GM10248 (cell line): Measurements from ENCODE around the gene DCTN3.

Experiments used
- CTCF ChIA-PET: fragments of 300-600 bp; sonication (Branson Sonifier 250); formaldehyde crosslinking; extraction: SDS; loops from one replicate; lab custom pipeline; 2021; ENCODE audit warnings: antibody characterized with exemption; lab: Yijun Ruan, JAX
- POLR2A ChIA-PET: fragments of 350-650 bp; sonication (Branson Sonifier 250); formaldehyde crosslinking; extraction: SDS; loops from one replicate; lab custom pipeline; 2020; ENCODE audit warnings: antibody characterized with exemption; lab: Yijun Ruan, JAX
- DNase-seq: peaks from one replicate; pipeline ENCODE4 v3.0.0; 2012; ENCODE audit errors: extremely low spot score
- TF ChIP-seq, protein P1 (sequence below): IDR thresholded peaks from 2 replicates; pipeline ENCODE4 v1.5.1; 2012; ENCODE audit warnings: mild to moderate bottlenecking, low read depth; ENCODE audit errors: extremely low read depth, missing control alignments, control extremely low read depth

The DCTN3 gene

DNA sequence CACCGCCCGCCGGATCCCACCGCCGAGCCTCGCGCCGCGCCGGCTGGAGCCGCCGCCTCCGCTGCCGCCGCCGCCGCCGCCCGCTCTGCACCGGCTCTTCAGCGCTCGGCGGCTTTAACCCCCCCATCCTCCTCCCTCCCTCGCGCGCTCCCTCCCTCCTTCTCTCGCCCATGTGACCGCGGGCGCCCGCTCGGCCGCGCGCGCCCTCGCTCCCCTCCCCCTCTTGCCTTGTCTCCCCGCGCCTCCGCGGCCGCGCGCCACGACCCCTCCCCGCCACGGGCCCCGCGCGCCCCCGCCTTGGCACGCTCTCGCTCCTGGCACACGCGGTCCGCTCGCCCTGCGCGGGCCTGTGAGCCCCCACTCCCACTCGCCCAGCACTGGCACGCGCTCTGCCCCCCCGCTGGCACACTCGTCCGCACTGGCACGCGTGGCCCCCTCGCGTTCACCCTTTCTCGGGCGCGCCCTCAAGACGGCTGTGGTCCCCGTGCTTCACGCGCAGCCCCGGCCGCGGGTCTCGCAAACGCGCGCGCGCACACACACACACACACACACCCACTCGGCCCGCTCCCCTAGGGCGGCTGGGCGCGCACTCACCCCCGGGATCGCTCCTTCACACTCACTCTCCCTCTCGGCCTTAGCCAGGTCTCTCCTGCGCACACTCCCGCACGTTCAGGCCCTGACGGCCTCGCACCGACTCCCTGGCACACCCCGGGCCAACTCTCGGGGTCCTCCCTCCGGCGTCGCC, 30.5 kb downstream of the DCTN3 start, which contains the start of gene CNTFR:
Gene CNTFR (minus strand): TSS at position 89 of the 745 bp plus-strand sequence. CDS start 20,743 bp downstream, outside the sequence.
- TF ChIP-seq, protein P1, sequence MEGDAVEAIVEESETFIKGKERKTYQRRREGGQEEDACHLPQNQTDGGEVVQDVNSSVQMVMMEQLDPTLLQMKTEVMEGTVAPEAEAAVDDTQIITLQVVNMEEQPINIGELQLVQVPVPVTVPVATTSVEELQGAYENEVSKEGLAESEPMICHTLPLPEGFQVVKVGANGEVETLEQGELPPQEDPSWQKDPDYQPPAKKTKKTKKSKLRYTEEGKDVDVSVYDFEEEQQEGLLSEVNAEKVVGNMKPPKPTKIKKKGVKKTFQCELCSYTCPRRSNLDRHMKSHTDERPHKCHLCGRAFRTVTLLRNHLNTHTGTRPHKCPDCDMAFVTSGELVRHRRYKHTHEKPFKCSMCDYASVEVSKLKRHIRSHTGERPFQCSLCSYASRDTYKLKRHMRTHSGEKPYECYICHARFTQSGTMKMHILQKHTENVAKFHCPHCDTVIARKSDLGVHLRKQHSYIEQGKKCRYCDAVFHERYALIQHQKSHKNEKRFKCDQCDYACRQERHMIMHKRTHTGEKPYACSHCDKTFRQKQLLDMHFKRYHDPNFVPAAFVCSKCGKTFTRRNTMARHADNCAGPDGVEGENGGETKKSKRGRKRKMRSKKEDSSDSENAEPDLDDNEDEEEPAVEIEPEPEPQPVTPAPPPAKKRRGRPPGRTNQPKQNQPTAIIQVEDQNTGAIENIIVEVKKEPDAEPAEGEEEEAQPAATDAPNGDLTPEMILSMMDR: no peak
- ChIA-PET CTCF (no interaction called here), POLR2A (no interaction called here)
- DNase-seq: no peak

DNA sequence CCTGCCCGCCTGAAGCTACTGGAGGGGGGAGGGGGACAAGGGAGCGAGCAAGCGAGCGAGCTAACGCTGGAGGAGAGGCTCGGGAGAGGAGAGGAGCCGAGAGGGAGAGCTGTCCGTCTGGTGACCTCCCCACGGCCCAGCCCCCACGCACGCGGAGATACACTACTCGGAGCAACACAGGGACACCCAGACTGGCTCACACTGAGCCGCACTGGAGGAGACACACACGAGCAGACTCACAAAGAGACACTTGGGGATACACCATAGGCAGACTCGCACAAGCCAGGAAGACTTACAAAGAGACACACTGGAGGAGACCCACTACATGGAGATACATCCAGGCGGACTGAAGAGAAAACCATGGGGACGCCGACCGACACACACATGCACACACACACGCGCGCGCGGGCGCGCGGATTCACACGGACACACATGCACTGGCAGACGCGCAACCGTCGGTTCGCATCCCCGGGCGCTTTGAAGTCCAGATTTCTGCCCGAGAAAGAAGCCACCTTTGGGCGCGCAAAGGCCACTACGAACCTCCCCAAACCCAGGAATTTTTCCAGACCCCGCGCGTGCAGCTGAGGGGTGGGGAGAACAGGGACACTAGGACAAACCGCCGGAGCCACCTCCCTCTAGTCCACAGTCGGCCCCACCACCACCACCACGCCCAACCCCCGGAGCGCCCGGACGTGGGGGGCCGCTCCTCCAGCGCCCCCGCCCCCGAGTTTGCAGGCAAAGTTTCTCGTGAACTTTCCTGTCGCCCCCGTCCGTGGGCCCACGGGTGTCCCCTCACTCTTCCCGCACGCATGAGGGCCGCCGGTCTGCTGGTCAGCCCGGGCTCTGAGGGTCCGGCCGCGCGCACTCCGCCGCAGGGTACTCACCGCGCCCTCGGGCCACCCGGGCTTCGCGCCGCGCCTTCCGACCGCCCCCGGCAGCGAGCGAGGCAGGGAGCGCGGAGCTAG, 31.3 kb downstream of the DCTN3 start:
- CTCF ChIA-PET: interaction anchor here (2.2 kb wide), 1 partner anchor 10 kb away, joined by 6 read pairs; no protein-coding TSS in a partner anchor
- DNase-seq: no peak
- TF ChIP-seq, protein P1: no peak
- POLR2A ChIA-PET: no interaction called here

GRCh38 chr9:34587271-34587670, 33.0 kb downstream of the DCTN3 start:
- TF ChIP-seq, protein P1: no peak
- CTCF ChIA-PET: interaction anchor here (1.0 to 2.2 kb wide), 6 partner anchors 10 to 184 kb away, joined by 3 to 9 read pairs (median 5); no protein-coding TSS in a partner anchor
- POLR2A ChIA-PET: no interaction called here
- DNase-seq: no peak

DNA sequence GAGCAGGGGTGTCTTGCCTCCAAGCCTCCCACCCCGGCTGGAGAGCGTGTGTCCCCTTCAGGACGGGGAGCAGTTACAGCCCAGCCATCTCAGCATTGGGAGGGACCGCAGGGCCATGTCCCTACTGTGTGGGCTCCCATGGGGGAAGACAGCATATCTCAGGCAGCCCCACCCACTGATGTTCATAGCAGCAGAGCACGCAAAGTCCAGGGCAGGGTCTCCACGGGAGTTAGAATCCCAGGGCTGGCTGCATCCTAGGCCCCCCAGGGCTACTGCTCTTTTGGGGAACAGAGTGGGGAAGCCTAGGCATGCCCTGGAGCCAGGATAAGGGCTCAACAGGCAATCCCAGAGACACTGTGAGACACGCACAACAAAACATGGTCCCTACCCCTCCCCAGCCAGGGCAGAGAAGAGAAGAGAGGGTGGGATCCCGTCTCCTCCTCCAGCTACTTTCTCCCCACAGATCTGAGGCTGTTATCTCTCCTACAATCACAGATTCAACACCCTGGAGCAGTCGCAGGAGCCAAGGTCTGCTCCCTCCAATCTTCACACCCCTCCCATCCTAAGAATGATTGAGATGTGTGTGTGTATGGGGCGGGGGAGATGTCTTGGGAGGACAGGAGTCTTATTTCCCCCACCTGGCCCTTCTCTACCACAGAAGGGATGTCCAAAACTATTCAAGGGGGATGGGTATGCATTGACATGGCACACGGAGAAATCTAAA, 34.2 kb downstream of the DCTN3 start:
- ChIA-PET POLR2A (no interaction called here), CTCF (interaction anchor here (1.0 to 2.5 kb wide), 7 partner anchors 9 to 182 kb away, joined by 3 to 10 read pairs (median 5); no protein-coding TSS in a partner anchor)
- no peak for DNase-seq
- TF ChIP-seq, protein P1: no peak

DNA sequence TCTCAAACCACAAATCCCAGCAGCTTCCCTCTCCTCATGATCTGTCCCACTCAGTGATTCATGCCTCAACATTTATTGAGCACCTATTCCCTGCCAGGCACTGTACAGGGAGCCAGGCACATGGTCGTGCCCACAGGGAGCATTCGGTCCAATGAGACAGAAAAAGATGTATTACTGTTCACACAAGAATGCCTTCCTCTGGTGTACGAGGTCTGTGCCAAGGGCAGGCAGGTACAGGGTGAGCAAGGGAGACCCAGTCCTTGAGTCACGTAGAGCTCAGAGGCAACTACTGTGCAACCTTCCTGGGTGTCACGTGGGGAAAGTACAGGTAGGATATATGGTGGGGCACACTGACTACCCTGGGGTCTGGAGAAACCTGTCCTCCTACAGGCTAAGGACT, 35.3 kb downstream of the DCTN3 start:
- ChIA-PET POLR2A (no interaction called here), CTCF (interaction anchor here (1.2 to 2.5 kb wide), 5 partner anchors 18 to 181 kb away, joined by 3 to 10 read pairs (median 5); no protein-coding TSS in a partner anchor)
- TF ChIP-seq, protein P1: no peak
- no peak for DNase-seq
